ENCODE results near the gene CPM. TPM values are rescaled to one million over a fixed set of nuclear protein-coding genes. Genes with fewer than 3 reads are reported as not detected.

Gene CPM
- total and polyA plus RNA-seq, 8 donors, result 5.7 to 103 (median 45.8) TPM

DNA sequence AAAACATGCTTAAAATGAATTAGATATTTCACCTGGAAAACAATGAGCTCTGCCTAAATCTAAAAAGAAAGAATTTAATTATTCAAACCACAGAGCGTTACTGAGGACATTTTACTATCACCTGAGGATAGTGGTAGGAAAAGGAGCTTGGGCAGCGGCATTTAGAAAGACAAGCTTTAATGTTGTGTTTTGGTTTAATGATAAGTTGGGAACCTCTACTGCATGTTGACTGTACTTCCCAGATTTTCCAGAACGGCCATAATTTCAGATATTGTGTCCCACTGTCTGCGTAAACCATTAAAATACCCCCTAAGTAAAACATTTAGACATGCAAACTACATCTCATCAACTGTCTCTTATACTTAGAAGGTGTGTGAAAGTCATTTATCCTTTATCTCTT, 55.4 kb downstream of the CPM start:
- Histone ChIP-seq H3K9me3 (peaks cover 0 to 11% (median 6%) of the 10 kb centered on the region in 4 donors), H3K4me1 (no peaks in the 10 kb centered on the region), H3K36me3 (peaks cover 0 to 13% (median 1%) of the 10 kb centered on the region in 4 donors), H3K4me3 (no peak overlapping the region), H3K27ac (no peak overlapping the region), H3K27me3 (no peaks in the 10 kb centered on the region)
- TF ChIP-seq POLR2AphosphoS5 (IDR thresholded peaks at IDR 0.05) (no peak), EP300 (IDR thresholded peaks at IDR 0.05) (no peak), POLR2A (IDR thresholded peaks at IDR 0.05) (no peak)
- TF ChIP-seq, protein P1, sequence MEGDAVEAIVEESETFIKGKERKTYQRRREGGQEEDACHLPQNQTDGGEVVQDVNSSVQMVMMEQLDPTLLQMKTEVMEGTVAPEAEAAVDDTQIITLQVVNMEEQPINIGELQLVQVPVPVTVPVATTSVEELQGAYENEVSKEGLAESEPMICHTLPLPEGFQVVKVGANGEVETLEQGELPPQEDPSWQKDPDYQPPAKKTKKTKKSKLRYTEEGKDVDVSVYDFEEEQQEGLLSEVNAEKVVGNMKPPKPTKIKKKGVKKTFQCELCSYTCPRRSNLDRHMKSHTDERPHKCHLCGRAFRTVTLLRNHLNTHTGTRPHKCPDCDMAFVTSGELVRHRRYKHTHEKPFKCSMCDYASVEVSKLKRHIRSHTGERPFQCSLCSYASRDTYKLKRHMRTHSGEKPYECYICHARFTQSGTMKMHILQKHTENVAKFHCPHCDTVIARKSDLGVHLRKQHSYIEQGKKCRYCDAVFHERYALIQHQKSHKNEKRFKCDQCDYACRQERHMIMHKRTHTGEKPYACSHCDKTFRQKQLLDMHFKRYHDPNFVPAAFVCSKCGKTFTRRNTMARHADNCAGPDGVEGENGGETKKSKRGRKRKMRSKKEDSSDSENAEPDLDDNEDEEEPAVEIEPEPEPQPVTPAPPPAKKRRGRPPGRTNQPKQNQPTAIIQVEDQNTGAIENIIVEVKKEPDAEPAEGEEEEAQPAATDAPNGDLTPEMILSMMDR (IDR thresholded peaks at IDR 0.05), result no peak
- intact Hi-C loops (cut with DNase I; ENCODE audit: low total_unique reads), result no loop called here
- 94 to 98% (median 95%) methylated on average over 4 of the region's 4 CpGs for WGBS, 5 donors
- DNase-seq, result no peak

DNA sequence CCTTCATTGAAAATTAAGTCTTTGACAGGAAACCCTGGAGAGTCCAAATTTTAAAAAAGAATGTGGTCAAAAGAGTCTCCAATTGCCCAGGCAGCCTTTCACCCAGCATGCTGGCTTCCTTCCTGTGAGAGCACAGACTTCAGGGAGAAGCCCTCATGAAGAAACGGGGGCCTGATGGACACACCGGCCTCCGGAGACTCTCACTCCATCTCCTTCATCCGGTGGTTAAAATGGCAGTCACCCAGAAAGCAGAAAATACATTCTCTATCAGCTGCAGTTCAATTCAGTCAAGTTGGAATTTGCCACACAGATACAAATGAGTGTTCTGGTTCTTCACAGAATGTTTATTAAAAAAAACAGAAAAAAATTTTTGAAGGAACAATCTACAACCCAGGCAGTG, 56.5 kb downstream of the CPM start:
- 32 to 52% (median 40%) methylated on average over 4 of the region's 4 CpGs for whole genome bisulfite sequencing, 5 donors
- TF ChIP-seq, protein P1 (IDR thresholded peaks at IDR 0.05), result no peak
- TF ChIP-seq POLR2A (IDR thresholded peaks at IDR 0.05) (no peak), POLR2AphosphoS5 (IDR thresholded peaks at IDR 0.05) (no peak), EP300 (IDR thresholded peaks at IDR 0.05) (no peak)

DNA sequence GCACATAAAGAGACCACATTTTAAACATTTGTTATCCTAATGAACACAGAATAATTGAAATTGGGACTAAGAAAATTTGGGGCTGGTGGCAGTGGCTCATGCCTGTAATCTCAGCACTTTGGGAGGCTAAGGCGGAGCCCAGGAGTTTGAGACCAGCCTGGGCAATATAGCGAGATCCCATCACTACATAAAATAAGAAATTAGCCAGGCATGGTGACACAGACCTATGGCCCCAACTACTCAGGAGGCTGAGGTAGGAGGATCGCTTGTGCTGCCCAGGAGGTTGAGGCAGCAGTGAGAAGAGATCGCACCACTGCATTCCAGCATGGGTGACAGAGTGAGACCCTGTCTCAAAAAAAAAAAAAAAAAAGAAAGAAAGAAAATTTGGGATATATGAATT, 59.7 kb downstream of the CPM start:
- Histone ChIP-seq H3K27me3 (no peaks in the 10 kb centered on the region), H3K4me1 (no peaks in the 10 kb centered on the region), H3K4me3 (no peak overlapping the region), H3K27ac (no peak overlapping the region), H3K36me3 (peaks cover 3 to 36% (median 28%) of the 10 kb centered on the region in 4 donors), H3K9me3 (peaks cover 0 to 3% (median 1%) of the 10 kb centered on the region in 4 donors)
- 95 to 99% (median 97%) methylated on average over 4 of the region's 4 CpGs for WGBS, 5 donors
- TF ChIP-seq POLR2AphosphoS5 (IDR thresholded peaks at IDR 0.05) (no peak), POLR2A (IDR thresholded peaks at IDR 0.05) (no peak), EP300 (IDR thresholded peaks at IDR 0.05) (no peak)
- TF ChIP-seq, protein P1 (IDR thresholded peaks at IDR 0.05), result no peak
- no peak for DNase-seq
- intact Hi-C loops (cut with DNase I; ENCODE audit: low total_unique reads), result no loop called here

More for the DNA sequence above, 56.5 kb downstream of the CPM start:
- H3K9me3 ChIP-seq, result peaks cover 0 to 11% (median 6%) of the 10 kb centered on the region in 4 donors
- no peaks in the 10 kb centered on the region for H3K27me3 ChIP-seq
- peaks cover 0 to 18% (median 3%) of the 10 kb centered on the region in 4 donors for H3K36me3 ChIP-seq
- no peak overlapping the region for H3K4me3 ChIP-seq
- no peaks in the 10 kb centered on the region for H3K4me1 ChIP-seq
- H3K27ac ChIP-seq, result no peak overlapping the region
- no peak for DNase-seq
- intact Hi-C loops (cut with DNase I; ENCODE audit: low total_unique reads), result no loop called here

DNA sequence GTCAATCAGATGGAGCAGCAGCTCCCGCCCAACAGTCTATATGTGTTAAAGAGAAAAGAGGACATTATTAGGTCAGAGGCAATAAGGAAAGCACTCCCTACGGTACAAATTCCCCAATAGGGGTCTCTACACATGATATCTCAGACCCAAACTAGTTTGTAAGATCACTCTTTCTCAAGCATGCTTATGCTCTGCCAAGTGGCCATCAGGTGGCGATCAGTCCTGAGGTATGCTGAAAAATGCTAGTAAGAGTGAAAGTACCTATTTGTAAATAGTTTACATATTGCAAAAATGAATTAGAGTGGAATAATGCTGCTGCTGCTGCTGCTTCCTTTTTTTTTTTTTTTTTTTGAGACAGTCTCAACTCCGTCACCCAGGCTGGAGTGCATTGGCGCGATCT, 61.0 kb downstream of the CPM start:
- Histone ChIP-seq H3K4me3 (no peak overlapping the region), H3K9me3 (no peaks in the 10 kb centered on the region), H3K36me3 (peaks cover 3 to 47% (median 37%) of the 10 kb centered on the region in 4 donors), H3K27ac (no peak overlapping the region), H3K27me3 (no peaks in the 10 kb centered on the region), H3K4me1 (no peaks in the 10 kb centered on the region)
- intact Hi-C loops (cut with DNase I; ENCODE audit: low total_unique reads), result no loop called here
- DNase-seq, result peak in 1 of 2 donors; percentile 32
- 76 to 86% (median 83%) methylated on average over 5 to 6 of the region's 6 CpGs for WGBS, 5 donors
- TF ChIP-seq POLR2AphosphoS5 (IDR thresholded peaks at IDR 0.05) (no peak), POLR2A (IDR thresholded peaks at IDR 0.05) (no peak), EP300 (IDR thresholded peaks at IDR 0.05) (no peak)
- TF ChIP-seq, protein P1 (IDR thresholded peaks at IDR 0.05), result no peak
